ENCODE measurements around the gene LRRC56.

DNA sequence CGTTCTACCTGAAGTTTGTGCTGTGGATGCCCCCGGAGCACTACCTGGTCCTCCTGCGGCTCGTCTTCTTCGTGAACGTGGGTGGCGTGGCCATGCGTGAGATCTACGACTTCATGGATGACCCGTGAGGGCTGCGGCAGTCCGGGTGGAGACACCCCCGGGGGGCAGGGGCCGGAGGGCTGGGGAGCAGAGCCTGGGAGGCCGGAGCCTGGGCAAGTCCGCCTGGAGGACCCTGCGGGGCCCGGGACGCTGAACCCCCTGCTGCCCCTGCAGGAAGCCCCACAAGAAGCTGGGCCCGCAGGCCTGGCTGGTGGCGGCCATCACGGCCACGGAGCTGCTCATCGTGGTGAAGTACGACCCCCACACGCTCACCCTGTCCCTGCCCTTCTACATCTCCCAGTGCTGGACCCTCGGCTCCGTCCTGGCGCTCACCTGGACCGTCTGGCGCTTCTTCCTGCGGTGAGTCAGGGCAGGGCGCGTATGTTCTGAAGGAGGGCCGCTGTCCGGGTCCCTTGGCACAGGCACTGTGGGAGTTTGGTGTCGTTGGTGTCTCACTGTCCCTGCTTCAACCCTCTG, 47.6 kb upstream of the LRRC56 start:
- TF ChIP-seq, protein P1, sequence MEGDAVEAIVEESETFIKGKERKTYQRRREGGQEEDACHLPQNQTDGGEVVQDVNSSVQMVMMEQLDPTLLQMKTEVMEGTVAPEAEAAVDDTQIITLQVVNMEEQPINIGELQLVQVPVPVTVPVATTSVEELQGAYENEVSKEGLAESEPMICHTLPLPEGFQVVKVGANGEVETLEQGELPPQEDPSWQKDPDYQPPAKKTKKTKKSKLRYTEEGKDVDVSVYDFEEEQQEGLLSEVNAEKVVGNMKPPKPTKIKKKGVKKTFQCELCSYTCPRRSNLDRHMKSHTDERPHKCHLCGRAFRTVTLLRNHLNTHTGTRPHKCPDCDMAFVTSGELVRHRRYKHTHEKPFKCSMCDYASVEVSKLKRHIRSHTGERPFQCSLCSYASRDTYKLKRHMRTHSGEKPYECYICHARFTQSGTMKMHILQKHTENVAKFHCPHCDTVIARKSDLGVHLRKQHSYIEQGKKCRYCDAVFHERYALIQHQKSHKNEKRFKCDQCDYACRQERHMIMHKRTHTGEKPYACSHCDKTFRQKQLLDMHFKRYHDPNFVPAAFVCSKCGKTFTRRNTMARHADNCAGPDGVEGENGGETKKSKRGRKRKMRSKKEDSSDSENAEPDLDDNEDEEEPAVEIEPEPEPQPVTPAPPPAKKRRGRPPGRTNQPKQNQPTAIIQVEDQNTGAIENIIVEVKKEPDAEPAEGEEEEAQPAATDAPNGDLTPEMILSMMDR (conservative IDR thresholded peaks at IDR 0.05 in 1 of 2, IDR thresholded peaks at IDR 0.05 in 1 of 2; ENCODE audit: low read depth in 1 of 2, low read length in 2 of 2) = no peak
- no peak for TF ChIP-seq EZH2 (IDR thresholded peaks at IDR 0.05; ENCODE audit: low read length, missing control alignments)

Data from fibroblast of lung (primary cell).